ENCODE measurements around the gene DTX3.
"Not testable (repeated sequence)": the region's sequence is repeated elsewhere in the genome, so short reads cannot be mapped to it uniquely, and the experiment has no call there.

Gene DTX3

DNA sequence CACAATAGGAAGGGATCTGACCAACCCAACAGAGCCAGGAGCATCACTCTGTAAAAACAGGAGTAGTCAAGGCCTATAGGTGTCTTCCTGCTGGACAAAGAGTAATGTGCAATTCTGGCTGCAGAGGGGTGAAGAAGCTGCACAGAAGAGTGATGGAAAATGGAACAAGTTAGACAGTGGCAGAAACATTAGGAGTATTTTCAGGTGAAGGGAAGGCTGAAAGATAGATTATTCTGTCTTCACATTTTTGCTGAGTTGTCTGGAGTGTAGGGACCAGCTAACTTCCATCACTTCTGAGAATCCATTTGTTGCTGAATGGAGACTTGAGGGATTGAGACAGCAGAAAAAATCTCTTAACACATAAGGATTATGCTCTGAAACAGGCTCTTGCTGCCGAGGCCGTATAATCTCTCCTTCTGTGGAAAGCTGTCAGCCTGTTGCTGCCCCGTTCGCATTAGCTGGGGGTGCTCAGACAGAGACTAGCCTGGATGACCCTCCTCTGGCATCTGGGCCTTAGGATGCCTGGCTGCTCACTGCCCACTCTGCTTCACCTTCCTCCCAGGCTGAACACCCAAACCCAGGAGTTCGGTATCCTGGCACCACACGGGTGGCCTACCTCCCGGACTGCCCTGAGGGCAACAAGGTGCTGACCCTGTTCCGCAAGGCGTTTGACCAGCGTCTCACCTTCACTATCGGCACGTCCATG lies 3.5 kb downstream of the DTX3 start:
- DNase-seq (ENCODE audit: low read depth in 2 of 2) = no peak

DNA sequence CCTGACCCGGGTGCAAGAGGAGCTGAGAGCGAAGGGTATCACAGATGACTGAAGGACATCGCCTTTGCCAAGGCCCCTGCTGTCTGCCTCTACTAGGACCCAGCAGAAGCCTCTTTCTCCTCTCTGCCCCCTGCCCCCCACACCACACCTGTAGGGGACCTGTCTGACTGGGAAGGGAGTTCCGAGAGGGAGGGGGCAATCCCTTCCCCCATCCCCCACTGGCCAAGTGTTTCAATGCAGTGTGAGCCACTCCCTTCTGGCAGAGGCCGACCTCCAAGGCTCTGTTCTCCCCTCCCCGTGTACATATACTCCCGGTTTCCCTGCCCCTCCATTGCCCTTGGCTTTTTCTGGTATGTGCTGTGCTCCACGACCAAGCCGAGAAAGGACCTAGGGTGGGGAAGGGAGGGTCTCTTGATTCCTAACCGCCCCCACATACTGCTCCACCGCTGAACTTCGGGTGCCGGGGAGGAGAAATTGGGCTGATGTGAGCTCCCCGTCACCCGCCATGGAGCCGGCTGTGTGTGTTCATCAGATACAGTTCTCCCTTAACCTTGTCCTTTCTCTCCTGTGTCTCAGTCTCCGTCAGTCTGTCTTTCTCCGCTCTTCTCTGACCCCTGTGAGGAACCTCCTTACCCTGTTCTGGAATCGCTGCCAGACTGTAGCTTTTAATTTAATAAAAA lies 4.6 kb downstream of the DTX3 start:
- DNase-seq (ENCODE audit: low read depth in 2 of 2) = no peak

- no peak for DNase-seq (ENCODE audit: low read depth in 2 of 2)
Measured at GRCh38 chr12:57609781-57610553, 5.3 kb downstream of the DTX3 start.

DNA sequence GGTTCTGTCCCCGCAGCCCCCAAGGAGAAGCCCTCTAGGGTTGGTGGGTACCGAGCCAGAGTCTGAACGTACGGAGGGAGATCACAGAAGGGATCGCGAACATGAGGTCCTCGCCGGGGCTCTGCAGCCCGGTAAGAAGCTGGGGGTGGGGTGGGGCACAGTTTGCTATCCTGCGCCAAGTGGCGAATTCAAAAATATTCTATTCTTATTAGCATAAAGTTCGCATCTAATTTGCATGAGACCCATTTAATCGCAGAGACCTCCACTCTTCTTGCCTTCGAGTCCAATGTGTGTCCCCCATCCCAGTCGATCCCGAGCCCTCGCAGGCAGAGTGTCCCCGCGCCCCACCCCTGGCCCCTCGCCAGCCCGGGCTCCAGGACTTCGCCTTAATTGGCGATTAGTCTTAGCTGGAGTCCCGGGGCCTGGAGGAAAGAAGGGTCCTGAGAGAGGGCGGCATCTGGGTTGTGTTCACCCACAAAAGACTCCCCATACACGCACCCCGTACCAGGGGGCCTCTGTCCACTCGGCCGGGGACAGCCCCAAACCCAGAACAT lies 6.0 kb downstream of the DTX3 start:
- DNase-seq (ENCODE audit: low read depth in 2 of 2) = no peak

DNA sequence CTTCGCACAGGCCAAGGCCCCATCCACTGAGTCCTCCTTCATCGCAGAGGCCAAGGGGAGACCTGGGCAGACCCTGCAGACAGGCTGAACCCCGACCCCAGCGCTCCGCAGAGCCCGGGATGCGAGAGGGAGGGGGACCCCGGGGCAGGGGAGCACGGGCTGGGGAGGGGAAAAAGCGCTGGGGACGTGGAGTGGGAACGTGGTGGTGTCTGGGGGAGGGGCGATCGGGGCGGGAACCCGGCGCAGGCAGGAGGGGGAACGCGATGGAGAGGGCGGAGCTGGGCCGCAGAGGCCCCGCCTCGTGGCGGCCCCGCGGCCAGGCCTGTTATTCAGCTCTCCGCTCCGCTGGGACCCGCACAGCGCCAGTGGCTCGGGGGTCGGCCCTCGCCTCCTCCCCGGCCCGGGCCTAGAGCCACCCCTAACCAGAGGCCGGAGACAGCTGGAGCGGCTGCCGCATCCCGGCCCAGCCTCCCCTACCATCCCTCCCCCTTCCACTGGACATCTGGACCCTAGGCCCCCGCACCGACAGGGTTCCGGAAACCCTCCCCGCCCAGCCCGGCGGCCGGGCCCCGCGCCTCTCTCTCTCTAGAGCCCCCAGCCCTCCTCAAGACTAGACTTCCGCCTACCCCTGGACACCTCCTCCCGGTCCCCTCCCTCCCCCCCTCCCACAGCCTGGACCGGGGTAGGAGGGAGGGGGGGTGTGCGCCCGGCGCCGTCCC lies 6.6 kb downstream of the DTX3 start, which contains the start of gene ARHGEF25:
TSS of gene ARHGEF25 (plus strand) at position 328 of the 719 bp plus-strand sequence. CDS start 460 bp downstream, outside the sequence.
- DNase-seq (ENCODE audit: low read depth in 2 of 2) = no peak

DNA sequence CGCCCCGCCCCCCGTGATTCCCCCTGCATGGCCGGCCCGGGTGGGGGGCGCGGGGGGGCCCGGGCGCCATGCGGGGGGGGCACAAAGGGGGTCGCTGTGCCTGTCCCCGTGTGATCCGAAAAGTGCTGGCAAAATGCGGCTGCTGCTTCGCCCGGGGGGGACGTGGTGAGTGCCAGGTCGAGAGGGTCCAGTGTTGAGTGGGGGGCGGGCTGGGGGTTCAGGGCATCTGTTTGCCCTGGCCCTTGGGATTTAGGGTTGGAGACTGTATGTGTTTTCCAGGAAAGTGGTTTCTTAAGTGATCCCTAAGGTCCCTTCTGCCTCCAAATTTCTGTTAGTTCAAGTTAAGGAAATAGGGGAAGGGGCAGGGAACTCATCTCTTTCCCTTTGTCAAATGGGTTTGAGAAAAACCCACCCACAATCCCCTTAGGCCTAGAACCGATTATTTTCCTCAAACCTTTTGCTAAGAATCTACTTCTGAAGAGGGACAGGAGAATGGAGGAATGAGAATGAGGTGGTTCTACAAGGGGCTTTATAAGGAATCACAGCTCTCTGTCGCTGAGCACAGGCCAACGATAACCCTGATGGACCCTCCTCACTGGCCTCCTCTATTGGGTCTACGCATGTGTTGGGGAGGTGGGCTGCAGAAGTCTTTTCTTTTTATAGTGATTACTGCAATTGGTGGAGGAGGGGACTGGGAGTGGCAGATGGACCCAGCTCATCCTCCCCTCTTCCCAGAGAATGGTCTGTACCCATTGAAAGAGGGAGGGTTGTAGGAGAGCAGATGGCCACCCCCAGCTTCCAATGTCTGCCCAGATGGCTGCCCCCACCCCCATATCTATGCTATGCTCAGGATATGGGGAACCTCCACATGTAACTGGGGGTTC lies 7.4 kb downstream of the DTX3 start:
- DNase-seq (ENCODE audit: low read depth in 2 of 2) = no peak

- DNase-seq (ENCODE audit: low read depth in 2 of 2) = no peak
Measured at GRCh38 chr12:57612711-57613426, 8.2 kb downstream of the DTX3 start.

DNA sequence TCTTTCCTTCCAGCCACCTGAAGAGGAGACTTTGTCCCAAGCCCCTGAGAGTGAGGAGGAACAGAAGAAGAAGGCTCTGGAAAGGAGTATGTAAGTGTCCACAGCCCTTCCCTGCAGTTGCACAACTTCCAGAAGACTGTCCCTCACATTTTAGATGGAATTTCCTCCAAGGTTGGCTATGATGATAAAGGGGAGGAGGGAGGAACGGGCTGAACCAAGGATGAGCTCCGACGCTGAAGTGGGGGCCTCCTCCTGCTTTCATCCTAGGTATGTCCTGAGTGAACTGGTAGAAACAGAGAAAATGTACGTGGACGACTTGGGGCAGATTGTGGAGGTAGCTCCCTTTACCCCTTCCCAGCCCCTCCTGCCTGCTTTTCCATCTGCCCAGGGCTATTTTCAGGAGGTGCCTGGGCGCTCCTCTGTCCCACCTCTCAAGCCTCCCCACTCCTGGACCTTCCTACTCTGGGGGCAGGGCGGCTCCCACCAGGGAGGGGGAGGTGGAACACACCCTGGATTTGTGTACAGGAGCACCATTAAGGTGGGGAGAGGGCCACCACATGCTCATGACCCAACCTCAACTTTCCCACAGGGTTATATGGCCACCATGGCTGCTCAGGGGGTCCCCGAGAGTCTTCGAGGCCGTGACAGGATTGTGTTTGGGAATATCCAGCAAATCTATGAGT lies 8.9 kb downstream of the DTX3 start:
- no peak for DNase-seq (ENCODE audit: low read depth in 2 of 2)

DNA sequence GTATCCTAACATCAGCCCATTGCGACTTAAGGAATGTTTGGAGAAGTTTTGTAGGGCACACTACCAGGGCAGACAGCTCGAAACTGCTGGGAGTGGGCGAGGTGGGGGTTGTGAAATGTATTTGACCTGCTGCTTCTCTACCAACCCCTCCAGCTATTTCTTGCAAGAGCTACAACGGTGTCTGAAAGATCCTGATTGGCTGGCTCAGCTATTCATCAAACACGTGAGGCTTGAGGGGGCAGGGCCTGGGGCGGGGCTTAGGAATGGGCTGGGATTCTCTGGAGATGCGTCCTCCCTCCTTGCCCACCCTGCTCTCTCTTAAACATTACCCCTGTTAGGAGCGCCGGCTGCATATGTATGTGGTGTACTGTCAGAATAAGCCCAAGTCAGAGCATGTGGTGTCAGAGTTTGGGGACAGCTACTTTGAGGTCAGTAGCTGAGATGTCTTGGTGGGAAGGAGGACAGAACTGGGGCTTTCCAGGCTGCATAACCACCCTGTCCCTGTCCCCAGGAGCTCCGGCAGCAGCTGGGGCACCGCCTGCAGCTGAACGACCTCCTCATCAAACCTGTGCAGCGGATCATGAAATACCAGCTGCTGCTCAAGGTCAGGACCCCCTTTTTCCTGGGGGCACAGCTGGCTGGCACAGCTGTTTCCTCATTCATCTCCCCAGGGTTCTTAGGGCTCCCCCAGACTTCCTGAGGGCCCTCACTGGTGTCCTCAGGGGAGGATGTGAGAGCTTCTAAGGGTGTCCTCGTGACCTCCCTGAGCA lies 9.7 kb downstream of the DTX3 start:
- no peak for DNase-seq (ENCODE audit: low read depth in 2 of 2)

DNA sequence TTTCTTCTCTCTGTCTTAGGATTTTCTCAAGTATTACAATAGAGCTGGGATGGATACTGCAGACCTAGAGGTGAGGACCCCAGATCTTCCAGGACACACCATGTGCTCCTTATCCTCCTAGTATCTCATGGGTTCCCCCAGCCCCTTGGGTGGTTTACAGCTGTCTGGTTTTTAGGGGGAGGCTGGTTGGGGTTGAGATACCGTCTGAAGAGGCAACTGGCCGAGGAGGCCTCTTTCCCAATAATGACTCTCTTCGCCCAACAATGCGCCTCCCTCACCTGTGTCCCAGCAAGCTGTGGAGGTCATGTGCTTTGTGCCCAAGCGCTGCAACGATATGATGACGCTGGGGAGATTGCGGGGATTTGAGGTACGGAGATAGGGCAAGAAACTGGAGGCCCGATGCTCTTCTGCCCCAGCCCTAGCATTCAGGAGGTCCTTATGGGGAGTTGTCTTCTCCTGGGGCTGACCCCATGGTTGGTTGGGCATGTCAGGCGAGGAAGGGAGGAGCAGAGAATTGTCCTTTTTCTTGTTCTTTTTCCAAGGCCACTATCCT lies 10.4 kb downstream of the DTX3 start:
- no peak for DNase-seq (ENCODE audit: low read depth in 2 of 2)

GRCh38 chr12:57615637-57616036 lies 11.0 kb downstream of the DTX3 start:
- DNase-seq (ENCODE audit: low read depth in 2 of 2) = no peak

DNA sequence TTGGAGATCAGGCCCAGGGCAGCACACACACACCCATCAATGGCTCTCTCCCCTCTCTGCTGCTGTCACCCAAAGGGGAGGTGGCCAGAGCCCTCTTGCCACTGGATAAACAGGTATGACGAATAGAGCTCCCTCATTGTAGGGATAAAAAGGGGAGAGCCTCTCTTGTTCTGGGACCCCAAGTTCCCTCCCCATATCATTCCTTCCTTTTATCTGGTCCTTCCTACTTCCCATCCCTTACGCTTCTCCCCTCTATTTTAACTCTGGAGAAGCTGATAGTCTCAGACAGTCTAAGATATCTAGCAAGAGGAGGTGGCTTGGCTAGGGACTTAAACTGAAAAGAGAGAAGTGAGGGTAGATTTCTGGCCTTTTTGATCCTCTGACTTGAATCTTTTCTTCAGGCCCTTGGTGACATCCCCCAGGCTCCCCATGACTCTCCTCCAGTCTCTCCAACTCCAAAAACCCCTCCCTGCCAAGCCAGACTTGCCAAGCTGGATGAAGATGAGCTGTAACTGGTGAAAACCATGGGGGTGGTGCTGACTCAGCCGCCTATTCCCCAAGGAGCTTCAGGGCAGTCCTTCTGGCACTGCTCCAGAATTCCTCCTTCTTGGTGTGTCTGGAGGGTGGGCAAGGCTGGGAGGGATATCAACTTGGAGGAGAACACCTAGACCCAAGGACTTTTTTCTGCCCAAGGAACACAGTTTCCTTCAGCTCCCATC lies 11.9 kb downstream of the DTX3 start:
- DNase-seq (ENCODE audit: low read depth in 2 of 2) = no peak

- no peak for DNase-seq (ENCODE audit: low read depth in 2 of 2)
Measured at GRCh38 chr12:57617942-57618341, 13.3 kb downstream of the DTX3 start.

GRCh38 chr12:57618431-57618830 lies 13.8 kb downstream of the DTX3 start:
- DNase-seq (ENCODE audit: low read depth in 2 of 2) = not testable (repeated sequence)

DNA sequence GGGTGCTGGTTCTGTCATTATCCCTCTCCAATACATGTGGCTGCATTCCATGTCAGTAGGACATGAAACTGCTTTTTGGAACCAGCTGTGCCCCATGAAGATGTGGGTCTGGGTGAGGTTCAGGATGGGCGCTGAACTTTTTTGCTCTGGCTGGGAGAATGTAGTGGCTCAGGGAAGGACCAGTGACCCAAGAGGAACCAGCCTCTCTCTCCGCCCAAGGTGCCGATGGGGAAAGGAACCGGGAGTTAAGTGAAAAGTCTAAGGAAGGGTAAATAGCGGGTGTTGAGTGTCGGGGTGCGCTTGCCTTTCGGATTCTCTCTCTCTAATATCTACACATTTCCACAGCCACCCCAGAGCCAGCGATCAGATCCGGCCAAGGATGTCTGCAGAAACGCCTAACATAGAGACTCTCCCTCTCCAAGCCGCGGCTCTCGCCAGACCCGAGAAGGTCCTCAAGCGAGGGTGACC lies 14.4 kb downstream of the DTX3 start:
- no peak for DNase-seq (ENCODE audit: low read depth in 2 of 2)

DNA sequence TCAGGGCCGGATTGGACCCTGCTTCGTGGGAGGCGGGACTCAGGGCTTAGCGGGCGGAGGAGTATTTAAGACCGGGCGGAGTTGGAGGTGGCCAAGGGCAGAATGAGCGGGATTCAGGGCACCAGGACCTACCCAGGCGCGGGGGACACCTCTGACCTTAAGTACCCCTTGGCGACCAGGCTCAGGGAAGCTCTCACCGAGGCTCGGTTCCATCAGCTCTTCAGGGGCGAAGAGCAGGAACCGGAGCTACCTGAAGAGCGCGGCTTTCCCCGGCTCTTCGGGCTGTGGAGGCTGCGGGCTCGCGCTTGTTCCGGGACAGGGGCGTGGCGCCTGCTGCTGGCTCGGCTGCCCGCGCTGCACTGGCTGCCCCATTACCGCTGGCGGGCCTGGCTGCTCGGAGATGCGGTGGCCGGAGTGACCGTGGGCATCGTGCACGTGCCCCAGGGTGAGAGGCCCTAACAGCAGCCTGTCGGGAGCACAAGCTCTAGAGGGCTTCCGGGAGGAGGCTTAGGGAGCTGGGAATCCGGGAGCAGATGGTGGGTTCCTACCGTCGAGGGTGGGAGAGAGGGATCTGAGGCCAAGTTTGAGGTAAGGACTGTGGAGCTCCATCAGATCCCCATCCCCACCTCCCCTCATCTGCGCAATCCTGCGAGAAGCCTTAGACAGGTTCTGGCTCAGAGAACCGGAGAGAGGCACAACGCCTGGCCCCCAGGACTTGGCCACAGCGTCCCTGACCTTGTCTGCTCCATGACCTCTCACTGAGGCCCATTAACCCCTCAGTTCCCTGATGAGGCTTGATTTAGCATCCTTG lies 15.0 kb downstream of the DTX3 start:
- no peak for DNase-seq (ENCODE audit: low read depth in 2 of 2)

All from stimulated activated CD8-positive, alpha-beta memory T cell treated with anti-CD3 and anti-CD28 coated beads, Interleukin-15, amount 100 ng/mL, for 48 hours (primary cell).